ENCODE results near the gene SNCG.

DNA sequence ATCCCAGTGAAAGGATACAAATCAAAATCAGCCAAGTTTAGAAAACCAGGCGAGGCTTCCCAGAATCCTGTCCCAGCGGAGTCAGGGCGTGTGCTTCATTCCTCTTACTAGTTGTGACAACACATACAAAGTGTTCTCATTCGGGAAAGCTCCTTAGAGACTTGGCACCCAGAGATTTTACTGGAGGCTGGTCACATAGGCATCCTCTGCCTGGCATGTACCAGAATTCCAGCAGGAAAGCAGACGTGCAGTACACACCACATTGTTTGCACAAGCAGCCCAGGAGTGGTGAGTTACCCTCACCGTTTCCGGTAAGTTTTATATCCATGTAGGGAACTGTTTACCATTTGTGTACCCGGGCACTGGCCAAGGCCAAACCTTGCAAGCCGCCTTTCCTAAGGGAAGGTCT, 35.8 kb upstream of the SNCG start:
- TF ChIP-seq EZH2 (IDR thresholded peaks at IDR 0.05) (no peak), POLR2A (IDR thresholded peaks at IDR 0.05; ENCODE audit: borderline replicate concordance, extremely low read depth, insufficient read depth, insufficient read length) (no peak)
- TF ChIP-seq, protein P1, sequence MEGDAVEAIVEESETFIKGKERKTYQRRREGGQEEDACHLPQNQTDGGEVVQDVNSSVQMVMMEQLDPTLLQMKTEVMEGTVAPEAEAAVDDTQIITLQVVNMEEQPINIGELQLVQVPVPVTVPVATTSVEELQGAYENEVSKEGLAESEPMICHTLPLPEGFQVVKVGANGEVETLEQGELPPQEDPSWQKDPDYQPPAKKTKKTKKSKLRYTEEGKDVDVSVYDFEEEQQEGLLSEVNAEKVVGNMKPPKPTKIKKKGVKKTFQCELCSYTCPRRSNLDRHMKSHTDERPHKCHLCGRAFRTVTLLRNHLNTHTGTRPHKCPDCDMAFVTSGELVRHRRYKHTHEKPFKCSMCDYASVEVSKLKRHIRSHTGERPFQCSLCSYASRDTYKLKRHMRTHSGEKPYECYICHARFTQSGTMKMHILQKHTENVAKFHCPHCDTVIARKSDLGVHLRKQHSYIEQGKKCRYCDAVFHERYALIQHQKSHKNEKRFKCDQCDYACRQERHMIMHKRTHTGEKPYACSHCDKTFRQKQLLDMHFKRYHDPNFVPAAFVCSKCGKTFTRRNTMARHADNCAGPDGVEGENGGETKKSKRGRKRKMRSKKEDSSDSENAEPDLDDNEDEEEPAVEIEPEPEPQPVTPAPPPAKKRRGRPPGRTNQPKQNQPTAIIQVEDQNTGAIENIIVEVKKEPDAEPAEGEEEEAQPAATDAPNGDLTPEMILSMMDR (IDR thresholded peaks at IDR 0.05 in 2 of 3, conservative IDR thresholded peaks at IDR 0.05 in 1 of 3; ENCODE audit: borderline replicate concordance in 1 of 3, insufficient read depth in 1 of 3, low read depth in 2 of 3, low read length in 2 of 3): no peak

Measured in HCT116 (cell line).